Spleen (tissue), 7 donors: Measurements from ENCODE around the gene RAD52.

Experiments used
- CTCF ChIP-seq, 11 experiments: fragments of 200-600 bp in 7 of 11; fragments of 450-650 bp in 4 of 11; sonication (generic) in 4 of 11; IDR thresholded peaks in 8 of 11; conservative IDR thresholded peaks in 3 of 11; 1 replicate in 7 of 11; 2 replicates in 4 of 11; pipeline versions ENCODE4 v1.4.0 to v1.8.0; 2016 to 2021; ENCODE audit warnings: antibody characterized with exemption in 11 of 11, inconsistent platforms in 4 of 11, mild to moderate bottlenecking in 1 of 11
- POLR2AphosphoS5 ChIP-seq, 3 donors: sonication (generic); formaldehyde crosslinking; IDR thresholded peaks; one replicate each; pipeline ENCODE4 v1.5.1; 2017; ENCODE audit warnings: antibody characterized with exemption in 3 of 3
- donor health status: DM: no; HTN: no; CAD: no; lungs with moderate emphysema.
- donor health status: DM: no; HTN: no; CAD: no.
- donor health status: DM: no; HTN: no; CAD: no.

DNA sequence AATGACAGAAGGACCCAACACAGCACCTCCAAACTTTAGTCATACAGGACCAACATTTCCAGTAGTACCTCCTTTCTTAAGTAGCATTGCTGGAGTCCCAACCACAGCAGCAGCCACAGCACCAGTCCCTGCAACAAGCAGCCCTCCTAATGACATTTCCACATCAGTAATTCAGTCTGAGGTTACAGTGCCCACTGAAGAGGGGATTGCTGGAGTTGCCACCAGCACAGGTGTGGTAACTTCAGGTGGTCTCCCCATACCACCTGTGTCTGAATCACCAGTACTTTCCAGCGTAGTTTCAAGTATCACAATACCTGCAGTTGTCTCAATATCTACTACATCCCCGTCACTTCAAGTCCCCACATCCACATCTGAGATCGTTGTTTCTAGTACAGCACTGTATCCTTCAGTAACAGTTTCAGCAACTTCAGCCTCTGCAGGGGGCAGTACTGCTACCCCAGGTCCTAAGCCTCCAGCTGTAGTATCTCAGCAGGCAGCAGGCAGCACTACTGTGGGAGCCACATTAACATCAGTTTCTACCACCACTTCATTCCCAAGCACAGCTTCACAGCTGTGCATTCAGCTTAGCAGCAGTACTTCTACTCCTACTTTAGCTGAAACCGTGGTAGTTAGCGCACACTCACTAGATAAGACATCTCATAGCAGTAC lies 64.6 kb downstream of the RAD52 start:
- TF ChIP-seq CTCF (IDR thresholded peaks at IDR 0.05 in 8 of 11, conservative IDR thresholded peaks at IDR 0.05 in 3 of 11) (no peak), POLR2AphosphoS5 (IDR thresholded peaks at IDR 0.05) (no peak)
